ENCODE data around the gene CORIN.
"Not testable (repeated sequence)": the region's sequence is repeated elsewhere in the genome, so short reads cannot be mapped to it uniquely, and the experiment has no call there.

The CORIN gene

DNA sequence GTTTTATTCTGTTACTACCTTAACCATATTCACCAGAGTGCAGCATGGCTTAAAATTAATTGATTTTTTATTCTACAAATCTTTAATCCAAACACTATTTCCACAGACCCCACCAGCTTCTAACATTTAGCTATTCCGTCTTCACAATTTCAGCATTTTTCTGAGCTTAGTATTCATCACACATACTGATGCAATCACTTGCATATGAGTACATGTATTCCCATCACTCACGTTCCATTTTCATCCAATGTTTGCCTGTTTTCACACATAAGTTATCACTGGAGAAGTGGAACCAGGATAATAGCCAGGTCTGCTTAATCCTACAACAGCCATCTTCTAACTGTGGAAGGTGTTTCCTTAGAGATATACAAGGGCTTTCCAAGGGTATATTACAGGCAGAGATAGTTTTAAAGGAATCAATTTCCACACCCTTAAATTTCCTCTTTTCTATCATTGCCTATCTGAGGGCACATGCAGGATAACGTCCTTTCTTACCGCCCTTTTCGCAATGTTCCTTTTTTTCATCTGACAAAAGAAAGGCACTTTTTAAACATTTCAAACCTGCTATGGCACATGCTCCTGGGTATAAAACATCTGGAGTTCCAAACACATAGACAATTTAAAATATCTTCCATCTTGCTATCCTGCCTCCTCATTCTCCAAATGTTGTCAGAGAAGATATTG, 115.8 kb downstream of the CORIN start:
- FAIRE-seq = no peak
- no peak for DNase-seq (ENCODE audit: low spot score)

GRCh38 chr4:47721485-47721884, 116.4 kb downstream of the CORIN start:
- FAIRE-seq (no peak), DNase-seq (ENCODE audit: low spot score) (no peak)

DNA sequence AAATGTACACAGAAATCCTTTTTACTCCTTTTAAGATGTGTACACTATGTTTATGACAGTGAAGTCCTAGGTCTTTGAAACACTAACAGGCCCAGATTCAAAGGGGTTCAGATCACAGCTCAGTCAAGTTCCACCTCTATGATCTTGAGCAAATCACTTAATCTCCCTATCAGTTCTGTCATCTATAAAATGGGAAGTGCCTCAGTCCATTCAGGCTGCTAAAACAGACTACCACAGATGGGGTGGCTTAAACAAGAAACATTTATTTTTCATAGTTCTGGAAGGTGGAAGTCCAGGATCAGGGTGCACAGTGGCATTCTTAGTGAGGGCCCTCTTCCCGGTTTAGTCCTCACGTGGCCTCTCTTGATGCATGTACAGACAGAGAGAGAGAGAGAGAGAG, 117.1 kb downstream of the CORIN start:
- DNase-seq (ENCODE audit: low spot score) = no peak
- FAIRE-seq = no peak

GRCh38 chr4:47719576-47719975, 118.3 kb downstream of the CORIN start:
- DNase-seq (ENCODE audit: low spot score) = no peak
- no peak for FAIRE-seq

GRCh38 chr4:47718696-47719095, 119.2 kb downstream of the CORIN start:
- DNase-seq (ENCODE audit: low spot score) (no peak), FAIRE-seq (no peak)

GRCh38 chr4:47717188-47717587, 120.7 kb downstream of the CORIN start:
- no peak for DNase-seq (ENCODE audit: low spot score)

GRCh38 chr4:47715716-47716416, 122.0 kb downstream of the CORIN start:
- DNase-seq (ENCODE audit: low spot score) (no peak), FAIRE-seq (no peak)

More at GRCh38 chr4:47717188-47717587, 120.7 kb downstream of the CORIN start:
- no peak for FAIRE-seq

- DNase-seq (ENCODE audit: low spot score) (no peak), FAIRE-seq (no peak)
Observed at GRCh38 chr4:47714269-47714668, 123.6 kb downstream of the CORIN start.

- DNase-seq (ENCODE audit: low spot score) = no peak
- no peak for FAIRE-seq
Observed at GRCh38 chr4:47713129-47713834, 124.6 kb downstream of the CORIN start.

- DNase-seq (ENCODE audit: low spot score) = no peak
- FAIRE-seq = no peak
Observed at GRCh38 chr4:47711646-47712045, 126.2 kb downstream of the CORIN start.

DNA sequence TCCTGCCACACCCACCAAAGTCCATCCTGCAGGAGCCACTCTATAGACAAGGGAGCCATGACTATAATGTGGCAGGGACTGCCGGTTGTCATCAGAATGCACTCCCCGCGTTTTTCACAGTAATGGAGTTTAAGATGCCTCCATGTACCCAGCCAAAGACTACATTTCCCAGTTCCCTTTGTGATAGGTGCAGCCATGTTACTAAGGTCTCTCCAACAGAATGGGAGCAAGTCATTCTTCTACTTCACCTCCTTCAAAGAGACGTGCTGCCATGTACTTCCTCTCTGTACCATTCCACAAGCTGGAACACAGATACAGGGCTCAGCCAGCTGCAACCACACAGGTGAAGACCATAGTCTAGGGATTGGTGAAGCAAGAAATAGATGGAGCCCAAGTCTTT, 126.7 kb downstream of the CORIN start:
- no peak for FAIRE-seq
- DNase-seq (ENCODE audit: low spot score) = no peak

GRCh38 chr4:47706352-47706751, 131.5 kb downstream of the CORIN start:
- DNase-seq (ENCODE audit: low spot score); FAIRE-seq: not testable (repeated sequence)

DNA sequence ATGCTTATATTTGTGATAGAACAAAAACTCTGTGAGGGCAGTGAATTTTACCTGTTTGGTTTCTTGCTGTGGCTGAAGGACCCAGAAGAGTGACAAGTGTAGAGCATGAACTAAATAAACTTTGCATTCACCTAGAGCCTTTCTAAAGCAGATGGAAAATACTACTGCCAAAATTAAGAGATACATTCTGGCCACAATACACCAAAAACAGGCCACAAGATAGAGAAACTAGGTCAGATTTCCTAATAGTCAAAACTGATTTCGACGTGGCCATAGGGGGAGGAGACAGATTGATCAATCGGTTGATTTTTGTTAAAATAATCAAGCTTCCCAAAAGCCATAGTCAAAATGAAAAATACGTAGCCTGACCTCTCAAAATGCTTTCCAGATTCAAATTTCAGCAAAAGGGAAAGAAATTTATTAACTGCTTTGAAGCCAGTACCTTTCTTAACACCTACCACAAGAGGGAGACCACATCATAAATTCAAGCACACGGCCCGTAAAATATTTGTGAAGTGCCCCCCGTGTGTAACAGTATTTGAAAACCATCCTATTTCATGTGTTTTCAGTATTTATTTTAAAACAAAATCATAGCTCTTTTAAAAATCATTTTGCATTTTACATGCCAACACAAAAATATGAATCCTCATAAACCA, 132.4 kb downstream of the CORIN start:
- DNase-seq (ENCODE audit: low spot score) = no peak
- no peak for FAIRE-seq

DNA sequence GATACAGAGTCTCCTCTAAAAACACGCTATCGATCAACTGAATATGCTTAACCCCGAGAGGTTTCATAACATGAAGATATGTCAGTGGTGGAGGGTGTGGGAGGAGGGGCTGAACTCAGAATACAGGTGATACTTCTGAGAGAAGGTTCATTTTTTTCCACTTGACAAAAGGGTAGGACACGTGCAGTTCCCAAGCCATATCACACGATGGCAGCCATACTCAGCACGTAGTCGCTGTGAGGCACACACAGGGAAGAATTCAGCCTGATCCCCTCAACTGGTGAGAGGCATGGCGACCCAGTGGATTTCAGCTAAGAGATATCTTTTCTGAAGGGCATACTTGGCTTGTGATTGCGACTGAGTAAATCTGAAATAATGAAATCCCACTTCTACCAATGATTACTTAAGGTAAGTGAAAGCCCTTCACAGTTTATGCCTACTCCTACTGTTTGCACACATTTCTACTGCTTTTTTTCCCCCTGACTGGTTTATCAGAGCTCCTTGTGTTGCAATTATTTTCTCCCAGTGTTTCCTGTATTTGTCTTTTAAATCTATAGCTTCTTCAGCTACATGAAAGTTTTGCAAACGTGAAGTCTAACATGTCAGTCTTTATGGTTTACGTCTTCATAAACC, 133.1 kb downstream of the CORIN start:
- FAIRE-seq (no peak), DNase-seq (ENCODE audit: low spot score) (no peak)

- FAIRE-seq = no peak
- DNase-seq (ENCODE audit: low spot score) = no peak
Observed at GRCh38 chr4:47703956-47704355, 133.9 kb downstream of the CORIN start.

GRCh38 chr4:47703008-47703407, 134.9 kb downstream of the CORIN start:
- no peak for DNase-seq (ENCODE audit: low spot score)
- no peak for FAIRE-seq

GRCh38 chr4:47701286-47701685, 136.6 kb downstream of the CORIN start:
- no peak for DNase-seq (ENCODE audit: low spot score)
- FAIRE-seq = no peak

GRCh38 chr4:47698837-47699236, 139.0 kb downstream of the CORIN start:
- DNase-seq (ENCODE audit: low spot score) (no peak), FAIRE-seq (no peak)

GRCh38 chr4:47696823-47697222, 141.0 kb downstream of the CORIN start:
- FAIRE-seq (no peak), DNase-seq (ENCODE audit: low spot score) (no peak)

- FAIRE-seq (no peak), DNase-seq (ENCODE audit: low spot score) (no peak)
Observed at GRCh38 chr4:47695260-47695659, 142.6 kb downstream of the CORIN start.

DNA sequence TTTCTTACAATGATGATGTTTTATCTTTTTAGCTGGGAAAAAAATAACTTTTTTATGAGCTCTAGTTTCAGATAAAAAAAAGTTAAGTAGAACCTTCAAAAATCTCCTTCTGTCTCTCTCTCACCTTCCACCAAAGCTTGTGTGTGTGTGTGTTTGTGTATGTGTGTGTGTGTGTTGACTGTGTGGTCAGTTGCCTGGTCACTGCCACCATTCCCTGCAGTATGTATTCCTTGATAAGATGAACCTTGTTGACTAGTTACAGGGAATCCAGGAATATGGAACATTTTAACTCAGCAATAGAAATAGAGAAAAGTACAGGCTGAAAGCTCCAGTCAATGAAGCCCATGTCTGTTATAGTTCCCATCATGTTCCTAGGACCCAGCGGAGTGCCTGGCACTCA, 143.5 kb downstream of the CORIN start:
- no peak for DNase-seq (ENCODE audit: low spot score)
- no peak for FAIRE-seq
